ENCODE results near the gene CDK5RAP3.

CDK5RAP3 gene

GRCh38 chr17:48026502-48027321 is 55.8 kb downstream of the CDK5RAP3 start:
- DNase-seq = peak; percentile 94 to 97

GRCh38 chr17:48027322-48027981 is 56.5 kb downstream of the CDK5RAP3 start:
- no peak for DNase-seq

- DNase-seq = no peak
Measured at GRCh38 chr17:48028736-48029135, 57.8 kb downstream of the CDK5RAP3 start.

GRCh38 chr17:48030531-48030930 is 59.6 kb downstream of the CDK5RAP3 start:
- DNase-seq = no peak
